SHP77 treated with DMSO at 0.1 percent for 48 hours (cell line): Measurements from ENCODE around the gene ZC3H4.
"Not testable (repeated sequence)": the region's sequence is repeated elsewhere in the genome, so short reads cannot be mapped to it uniquely, and the experiment has no call there.

Experiments used
- DNase-seq: peaks from one replicate; lab custom pipeline; 2025; lab: John Stamatoyannopoulos, UW

Gene ZC3H4

DNA sequence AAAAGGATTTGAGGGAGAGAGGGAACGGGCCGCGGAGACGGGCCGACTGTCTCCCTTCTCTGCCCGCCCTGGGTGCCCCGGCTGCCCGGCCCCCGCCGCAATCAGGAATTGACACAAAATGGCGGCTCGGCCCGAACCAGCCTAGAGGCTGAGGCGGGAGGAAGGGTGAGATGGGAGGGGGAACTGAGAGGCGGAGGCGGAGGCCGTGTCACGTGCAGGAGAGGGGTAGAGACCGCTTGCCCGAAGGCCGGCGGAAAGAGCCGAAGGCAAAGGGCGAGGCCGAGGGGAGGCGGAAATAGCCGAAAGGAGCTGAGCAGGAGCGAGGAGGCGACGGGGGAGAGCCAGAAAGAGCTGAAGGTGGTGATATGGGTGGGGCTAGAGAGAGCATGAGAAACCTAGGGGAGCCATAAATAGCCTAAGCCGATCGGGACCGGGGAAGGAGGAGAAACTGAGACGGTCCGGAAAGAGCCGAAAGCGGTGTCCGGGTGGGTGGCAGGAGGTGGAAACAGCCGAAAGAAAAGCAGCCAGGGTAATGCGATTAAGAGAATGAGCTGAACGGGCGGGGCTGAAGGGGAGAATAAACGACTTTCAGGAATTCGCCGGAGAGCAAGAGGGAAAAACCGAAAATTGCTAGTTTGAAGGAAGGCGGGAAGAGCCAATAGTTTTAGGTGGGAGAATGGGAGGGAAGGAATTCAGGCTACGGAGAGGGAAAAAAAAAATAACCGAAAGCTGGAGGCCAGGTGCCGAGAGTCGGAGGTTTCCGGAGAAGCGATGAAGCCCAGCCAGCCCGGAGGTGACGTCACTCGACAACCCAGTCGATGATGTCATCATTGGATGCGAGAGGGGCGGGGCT, at the start of gene ZC3H4:
Gene ZC3H4 (minus strand): TSS at position 780 of the 853 bp plus-strand sequence. CDS start 1,192 bp downstream, outside the sequence.
- DNase-seq: peak; percentile 96

DNA sequence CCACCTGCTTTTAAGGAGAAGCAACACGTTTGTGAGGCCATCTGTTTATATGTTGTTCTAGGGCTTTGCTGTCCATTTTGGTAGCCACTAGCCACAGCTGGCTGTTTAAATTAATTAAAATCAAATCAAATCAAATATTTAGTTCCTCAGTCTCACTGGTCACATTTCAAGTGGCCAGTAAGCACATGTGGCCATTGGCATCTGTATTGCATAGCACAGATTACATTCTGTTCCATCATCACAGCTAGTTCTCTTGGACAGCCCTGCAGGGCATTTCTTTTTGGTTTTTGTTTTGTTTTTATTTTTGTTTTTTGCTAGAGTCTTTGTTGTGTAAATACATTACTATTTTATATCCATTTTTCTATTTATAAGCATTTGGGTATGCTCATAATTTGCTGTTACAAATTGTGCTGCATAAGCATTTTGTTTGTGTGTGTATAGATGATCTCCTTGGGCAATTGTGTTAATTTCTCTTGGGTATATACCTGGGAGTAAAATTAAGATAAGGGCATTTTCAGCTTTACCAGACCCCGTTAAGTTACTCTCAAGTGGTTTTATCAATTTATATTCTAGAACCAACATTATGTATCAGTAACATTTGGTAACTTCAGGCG, 48.4 kb upstream of the ZC3H4 start:
- no peak for DNase-seq

DNA sequence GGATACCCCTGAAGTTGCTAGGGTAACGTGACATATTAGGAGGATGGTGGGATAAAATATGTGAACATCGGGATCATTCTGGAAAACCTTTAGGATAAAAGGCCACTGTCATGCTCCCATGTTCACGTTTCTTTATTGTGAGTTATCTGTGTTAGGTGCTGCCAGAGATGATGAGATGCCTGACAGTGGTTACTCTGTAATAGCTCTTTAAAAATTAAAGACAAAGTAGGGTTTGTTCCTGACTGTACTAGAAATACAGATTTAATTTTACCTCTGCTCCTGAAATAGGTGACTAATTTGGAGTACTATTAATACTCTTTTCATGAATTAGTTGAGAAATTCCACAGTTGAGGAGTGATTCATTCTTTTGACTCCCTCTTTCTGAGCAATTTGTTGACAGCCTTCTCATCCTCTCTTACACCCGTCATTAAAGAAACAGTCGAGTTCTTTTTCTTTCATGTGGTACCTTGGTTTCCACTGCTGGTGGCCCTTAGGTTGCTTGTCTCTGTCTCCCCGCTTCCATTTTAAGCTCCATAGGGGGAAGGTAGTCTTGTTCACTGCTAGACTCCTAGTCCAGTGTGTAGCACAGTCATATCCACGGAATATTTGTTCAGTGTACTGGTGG, 45.4 kb upstream of the ZC3H4 start:
- DNase-seq: no peak

DNA sequence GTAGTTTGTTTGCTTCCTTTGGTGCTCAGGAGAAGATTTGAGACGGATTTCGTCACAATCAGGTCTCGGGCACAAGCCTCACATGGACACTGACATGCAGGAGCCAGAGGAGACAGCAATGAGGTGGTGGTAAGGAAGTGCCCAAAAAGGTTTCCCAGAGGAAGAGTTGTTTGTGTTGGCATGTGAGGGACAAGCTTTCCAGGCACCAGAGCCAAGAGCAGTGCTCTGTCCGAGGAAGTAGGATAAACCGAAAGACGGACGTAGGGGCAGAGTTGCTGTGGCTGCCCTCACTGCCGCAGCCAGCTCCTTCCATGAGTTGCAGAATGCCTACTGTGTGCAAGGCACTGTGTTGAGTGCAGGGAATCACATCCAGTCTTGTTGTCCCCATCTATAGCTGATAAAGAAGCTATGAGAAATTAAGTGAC, 44.8 kb upstream of the ZC3H4 start:
- no peak for DNase-seq

DNA sequence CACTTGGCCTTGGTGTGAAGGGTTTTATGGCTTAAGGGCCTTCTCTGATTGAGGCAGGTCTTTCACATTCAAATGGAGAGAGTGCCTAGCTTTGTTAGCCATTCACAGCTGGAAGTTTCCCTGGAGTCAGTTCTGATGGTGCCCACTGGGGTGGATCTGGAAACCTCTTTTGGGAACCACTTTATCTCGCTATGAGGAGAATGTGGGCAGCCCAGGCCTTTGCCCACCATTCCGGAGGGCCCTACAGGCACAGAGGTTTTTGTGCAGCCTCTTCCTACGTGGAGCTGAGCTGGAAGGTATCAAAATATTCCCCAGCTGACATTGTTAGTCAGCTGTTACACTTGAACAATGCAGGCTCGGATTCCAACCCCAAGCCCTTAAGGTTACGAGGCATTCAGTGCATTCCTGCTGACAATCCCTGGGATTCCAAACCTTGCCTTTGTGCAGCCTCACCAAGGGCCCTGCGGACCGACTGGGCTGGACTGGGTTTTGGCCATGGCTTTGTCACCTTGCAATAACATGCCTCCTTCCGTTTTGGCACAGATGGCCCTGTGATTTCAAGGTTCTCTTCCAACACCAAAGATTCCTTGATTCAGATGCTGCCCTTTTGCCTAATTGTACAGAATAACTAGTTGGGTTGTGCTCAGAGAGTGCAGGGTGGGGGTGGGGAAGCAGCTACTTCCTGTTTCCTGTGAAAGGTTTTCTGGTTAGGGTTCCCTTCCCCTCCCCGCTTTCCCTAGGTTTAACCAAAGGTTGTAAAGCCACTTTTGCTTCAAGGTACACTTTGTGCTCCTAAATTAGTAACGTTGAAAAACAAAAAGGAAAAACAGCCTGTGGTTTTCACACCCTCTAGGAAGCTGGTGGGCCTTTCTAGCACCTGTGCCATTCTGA, 44.1 kb upstream of the ZC3H4 start:
- DNase-seq: no peak

DNA sequence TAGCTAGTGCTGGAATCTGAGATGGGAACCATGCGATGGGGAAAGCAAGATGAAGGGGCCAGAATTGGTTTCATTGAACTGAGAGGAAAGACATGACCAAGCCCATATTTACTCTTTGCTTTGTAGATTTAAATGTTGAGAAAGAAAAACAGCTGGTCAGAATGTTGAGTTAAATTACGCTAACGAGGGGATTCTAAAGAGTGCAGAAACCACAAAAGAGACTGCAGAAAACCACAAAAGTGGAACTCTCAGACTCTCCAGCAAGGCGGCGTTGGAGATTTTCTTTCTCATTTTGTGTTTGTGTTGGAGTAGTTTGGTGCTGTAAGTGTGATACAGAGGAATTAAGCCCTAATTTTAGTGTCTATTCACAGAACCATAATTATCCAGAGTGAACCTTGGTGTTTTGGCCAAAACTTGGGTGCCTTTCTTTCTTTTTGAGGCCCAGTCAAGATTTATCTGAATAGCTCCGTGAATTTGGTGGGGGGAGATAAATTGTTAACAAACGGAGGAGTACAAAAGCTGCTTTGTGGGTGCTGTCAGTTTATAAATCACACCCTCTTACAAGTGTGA, 43.4 kb upstream of the ZC3H4 start:
- DNase-seq: no peak

DNA sequence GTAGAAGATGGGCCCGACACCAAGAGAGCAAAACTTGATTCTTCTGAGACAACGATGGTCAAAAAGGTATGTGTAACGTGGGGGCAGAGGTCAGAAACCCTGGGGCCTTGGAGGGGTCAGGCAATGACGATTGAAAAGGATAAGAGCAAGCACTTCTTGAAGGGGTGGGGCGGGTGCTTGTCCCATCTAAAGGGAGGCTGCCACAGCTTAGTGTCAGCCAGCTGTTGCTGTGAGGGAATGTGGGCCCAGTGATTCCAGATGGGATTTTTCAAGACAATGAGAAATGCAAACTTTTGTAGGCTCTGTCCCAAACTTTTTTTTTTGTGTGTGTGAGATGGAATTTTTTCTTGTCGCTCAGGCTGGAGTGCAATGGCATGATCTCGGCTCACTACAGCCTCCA, 41.6 kb upstream of the ZC3H4 start:
- DNase-seq: no peak

DNA sequence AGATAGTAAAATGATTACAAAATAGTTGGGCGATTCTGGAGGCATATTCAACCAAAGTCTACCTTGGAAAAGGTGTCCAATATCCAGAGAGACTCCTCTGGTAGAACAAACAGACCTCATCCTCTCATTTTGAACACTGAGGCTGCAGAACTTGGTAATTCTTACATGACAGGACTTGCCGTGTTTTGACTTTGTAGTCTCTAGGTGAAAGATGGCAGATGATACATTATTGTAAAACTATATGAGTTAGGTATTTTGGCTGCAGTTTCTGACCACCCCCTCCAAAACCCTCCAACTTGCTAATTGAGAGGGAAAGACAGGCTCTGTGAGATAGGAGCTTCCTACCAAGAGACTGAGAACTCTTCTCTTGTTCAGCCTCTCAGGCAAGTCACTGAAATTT, 39.7 kb upstream of the ZC3H4 start:
- DNase-seq: no peak

DNA sequence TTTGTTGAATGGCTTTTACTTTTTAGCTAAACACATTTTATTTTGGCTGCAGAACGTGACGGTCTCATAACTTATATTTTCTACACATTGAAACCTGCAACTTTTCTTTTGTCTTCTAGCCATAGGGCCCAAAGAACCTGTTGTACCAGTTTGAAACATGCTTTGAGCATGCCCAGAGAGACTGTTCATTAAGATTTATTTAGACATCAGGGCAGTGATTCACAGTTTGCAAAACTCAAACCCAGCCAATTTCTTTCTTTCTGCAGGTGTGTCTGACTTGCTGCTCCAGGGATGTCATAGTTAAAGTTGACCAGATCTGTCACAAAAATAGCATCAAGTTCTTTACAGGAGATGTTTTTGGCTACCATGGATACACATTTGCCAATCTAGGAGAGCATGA, 39.1 kb upstream of the ZC3H4 start:
- no peak for DNase-seq

DNA sequence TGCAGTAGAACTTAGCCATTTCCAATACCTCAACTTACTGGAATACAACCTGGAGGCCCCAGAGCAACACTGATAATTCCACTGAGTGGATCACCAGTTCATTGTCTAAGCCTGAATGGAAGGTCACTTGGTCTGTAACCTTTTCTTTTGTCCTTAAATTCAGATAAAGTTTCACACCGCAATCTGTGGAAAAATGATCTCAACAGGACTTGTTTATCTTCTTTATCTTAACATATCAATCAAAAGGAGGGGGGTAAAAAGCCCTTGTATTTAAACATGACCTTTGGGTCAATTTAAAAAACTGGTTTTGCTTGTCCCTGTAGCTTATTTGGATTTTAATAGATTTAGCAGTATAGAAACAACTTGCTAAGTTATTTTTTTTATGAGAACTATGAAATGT, 38.6 kb upstream of the ZC3H4 start:
- no peak for DNase-seq

DNA sequence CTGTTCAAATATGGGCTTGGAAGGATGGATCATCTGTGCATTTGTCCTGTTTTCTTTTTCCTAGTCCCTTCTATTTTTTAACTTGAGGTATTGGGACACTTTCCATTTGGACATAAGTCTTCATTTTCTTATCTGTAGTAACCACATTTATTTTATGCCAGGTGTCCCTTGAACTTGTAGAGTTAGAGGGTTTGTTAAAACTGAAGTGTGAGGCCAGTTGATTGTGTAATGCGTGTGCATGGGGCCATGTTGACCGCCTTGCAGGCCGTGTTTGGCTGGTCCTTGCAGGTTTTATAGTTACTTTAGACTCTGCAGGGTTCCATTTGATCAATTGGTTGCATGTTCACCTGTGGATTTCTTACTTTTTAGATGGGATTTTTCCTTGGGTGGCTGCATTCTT, 38.1 kb upstream of the ZC3H4 start:
- DNase-seq: no peak

DNA sequence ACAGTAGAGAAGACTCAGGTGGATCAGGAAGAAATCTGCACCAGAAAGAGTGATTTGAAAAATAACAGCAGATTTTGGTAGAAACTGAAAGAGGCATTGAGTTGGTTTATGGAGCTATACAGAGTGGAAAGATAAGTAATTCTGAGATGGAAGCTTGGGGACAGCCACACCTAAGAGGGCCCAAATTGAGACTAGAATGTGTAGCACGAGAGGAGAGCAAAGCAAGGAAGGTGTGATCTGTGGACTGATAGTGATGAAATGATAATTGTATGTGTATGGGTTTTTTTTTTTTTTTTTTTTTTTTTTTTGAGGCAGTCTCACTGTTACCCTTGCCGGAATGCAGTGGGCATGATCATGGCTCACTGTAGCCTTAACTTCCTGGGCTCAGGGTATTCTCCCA, 33.3 kb upstream of the ZC3H4 start:
- no peak for DNase-seq

DNA sequence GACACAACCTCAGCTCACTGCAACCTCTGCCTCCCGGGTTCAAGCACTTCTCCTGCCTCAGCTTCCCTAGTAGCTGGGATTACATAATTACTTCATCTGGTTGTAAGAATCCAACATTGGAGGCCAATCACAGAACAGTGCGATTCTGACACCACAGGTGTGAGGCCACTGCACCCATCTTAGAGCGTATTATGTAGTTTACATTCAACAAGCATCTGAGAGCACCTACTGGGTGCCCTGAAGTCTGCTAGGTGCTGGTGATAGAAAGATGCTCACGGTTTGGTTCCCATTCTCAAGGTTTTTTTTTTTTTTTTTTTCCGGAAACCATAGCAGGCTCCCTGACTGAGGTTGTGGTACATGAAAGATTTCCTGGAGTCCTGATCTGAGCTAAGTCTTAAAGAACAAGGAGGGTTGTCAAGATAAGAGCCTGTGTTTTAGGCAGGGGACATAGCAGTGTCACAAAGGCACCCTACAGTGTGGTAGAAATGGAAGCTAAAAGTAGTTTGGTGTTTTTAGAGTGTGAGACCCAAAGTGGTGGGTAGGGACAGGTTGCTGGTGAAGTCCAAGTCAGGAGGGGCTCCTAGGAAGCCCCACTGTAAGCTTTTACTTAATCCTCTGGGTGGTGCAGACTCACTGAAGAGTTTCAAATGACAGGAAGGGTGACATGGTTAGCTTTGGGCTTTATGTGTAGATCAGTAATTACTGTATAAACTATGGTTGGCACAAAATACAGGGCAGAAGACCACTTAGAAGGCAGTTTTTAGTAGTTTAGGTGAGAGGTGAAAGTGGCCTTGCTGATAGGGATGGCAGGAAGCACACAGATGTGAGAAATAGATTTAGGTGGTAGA, 32.3 kb upstream of the ZC3H4 start:
- no peak for DNase-seq

DNA sequence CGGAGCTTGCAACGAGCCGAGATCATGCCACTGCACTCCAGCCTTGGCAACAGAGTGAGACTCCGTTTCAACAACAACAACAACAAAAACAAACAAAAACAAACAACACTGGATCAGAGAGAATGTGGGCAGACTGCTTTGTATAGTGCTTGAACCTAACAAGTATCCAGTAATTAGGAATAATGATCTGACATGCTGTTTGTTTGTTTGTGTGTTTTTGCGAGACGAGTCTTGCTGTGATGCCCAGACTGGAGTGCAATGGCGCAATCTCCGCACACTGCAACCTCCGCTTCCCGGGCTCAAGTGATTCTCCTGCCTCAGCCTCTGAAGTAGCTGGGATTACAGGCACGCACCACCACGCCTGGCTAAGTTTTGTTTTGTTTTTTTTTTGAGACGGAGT, 31.1 kb upstream of the ZC3H4 start:
- DNase-seq: no peak

DNA sequence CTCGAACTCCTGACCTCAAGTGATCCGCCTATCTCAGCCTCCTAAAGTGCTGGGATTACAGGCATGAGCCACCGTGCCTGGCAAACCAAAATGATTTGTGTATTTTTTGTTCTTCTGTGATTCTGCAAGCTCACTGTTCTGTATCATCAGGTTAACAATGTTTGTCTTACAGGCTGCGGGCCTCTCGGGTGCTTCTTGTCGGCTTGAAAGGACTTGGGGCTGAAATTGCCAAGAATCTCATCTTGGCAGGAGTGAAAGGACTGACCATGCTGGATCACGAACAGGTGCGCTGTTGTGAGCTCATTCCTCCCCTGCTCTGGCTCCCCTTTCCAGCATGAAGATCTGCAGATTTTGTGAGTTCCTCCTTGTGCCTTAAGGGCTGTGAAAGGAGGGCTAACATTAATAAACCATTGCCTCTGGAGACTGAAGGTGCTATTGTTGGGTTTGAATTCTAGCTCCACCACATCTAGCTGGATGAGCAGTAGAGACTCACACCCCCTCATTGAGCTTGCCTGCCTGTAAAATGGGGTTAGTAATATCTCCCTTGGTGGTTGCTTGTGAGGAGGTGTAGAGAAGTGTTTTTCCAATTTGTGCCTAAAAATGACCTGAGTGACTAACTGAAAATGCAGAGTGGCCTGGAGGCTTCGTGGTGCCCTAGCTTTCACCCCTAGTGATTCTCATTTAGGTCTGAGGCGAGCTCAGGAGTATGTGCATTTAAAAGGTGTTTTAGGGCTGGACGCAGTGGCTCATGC, 29.9 kb upstream of the ZC3H4 start:
- DNase-seq: no peak

DNA sequence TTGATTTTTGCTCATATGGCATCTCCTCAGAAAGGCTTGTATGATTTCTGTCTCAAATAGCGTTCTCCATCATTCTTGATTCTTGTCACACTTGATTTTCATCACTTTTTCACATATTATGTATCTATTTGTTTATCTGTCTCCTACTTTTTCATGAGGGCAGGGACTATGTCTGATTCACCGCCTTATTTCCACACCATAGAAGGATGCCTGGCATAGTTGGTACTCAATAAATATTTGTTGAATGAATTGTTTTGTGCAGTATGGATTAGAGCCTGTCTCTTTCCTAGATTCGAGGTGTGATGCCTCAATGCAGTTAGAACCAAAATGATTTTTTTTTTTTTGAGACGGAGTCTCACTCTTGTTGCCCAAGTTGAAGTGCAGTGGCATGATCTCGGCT, 29.2 kb upstream of the ZC3H4 start:
- no peak for DNase-seq

DNA sequence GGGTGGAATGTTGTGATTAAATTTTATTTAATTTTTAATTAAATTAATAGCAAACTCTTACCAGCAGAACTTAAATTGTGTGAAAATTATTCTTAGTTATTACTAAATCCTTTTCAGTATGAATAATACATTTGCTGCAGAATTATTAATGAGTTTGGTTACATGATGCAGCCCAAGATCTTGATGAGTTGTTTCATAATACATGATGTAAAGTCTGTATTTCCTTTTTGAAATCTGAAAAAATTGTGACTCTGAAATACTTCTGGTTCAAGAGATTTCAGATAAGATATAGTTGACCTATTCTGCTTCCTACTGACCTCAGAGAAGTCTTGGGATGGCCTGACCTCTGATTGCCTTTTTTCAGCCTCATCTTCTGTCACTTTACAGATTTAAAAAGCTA, 28.1 kb upstream of the ZC3H4 start:
- no peak for DNase-seq

DNA sequence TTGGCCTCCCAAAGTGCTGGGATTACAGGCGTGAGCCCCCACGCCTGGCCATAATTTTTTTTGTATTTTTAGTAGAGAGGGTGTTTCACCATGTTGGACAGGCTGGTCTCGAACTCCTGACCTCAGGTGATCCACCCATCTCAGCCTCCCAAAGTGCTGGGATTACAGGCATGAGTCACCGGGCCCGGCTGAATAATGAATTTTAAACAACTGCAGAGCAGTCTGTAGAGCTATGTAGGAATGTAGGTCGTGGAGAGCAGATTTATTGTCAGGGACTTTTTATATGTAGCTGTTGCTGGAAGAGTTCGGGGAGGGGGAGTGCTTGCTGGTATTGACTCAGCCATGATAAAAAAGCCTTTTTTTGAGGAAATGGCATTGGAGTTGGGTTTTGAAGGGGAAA, 27.7 kb upstream of the ZC3H4 start:
- not testable (repeated sequence) for DNase-seq

DNA sequence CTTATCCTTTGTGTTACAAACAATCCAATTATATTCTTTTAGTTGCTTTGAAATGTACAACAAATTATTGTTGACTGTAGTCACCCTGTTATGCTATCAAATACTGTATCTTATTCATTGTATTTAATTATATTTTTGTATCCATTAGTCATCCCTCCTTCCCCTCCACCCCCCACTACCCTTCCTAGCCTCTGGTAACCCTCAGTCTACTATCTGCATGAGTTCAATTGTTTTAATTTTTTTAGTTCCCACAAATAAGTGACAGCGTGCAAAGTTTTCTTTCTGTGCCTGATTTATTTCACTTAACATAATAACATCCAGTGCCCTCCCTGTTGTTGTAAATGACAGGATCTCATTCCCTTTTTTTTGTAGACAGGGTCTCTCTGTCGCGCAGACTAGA, 21.6 kb upstream of the ZC3H4 start:
- no peak for DNase-seq

DNA sequence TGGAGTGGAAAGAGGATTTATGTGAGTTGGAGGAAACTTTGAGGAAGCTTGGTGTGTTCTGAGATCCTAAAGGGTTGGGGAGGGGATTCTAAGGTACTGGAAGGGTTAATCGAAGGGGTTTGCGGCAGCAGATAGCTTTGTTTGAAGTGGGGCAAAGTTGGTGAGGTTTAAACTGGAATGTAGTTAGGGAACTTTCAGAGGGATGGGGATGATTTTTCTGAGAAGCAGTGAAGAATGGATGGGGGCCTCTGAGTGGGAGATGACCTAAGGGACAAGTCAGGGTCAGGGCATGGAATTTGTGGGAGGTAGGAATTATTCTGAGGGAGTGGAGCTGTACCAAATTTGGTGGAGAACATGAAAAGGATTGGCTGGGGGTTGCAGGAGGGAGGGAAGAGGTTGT, 21.0 kb upstream of the ZC3H4 start:
- no peak for DNase-seq
